ENCODE measurements around the gene MS4A6E. TPM values are rescaled to one million over a fixed set of nuclear protein-coding genes. Genes with fewer than 3 reads are reported as not detected.

Gene MS4A6E
- total RNA-seq, 1 donor from 2014 or later, result not detected

GRCh38 chr11:60328460-60328859, 1.4 kb downstream of the MS4A6E start:
- Histone ChIP-seq H3K4me3 (ENCODE audit: low read depth, low read length) (no peak overlapping the region), H3K36me3 (ENCODE audit: control insufficient read depth, insufficient read depth, low read length) (no peaks in the 10 kb centered on the region), H3K27me3 (ENCODE audit: control insufficient read depth, insufficient read depth, low read length) (no peaks in the 10 kb centered on the region)
- no peak for DNase-seq (ENCODE audit: low read depth)
- TF ChIP-seq, protein P1, sequence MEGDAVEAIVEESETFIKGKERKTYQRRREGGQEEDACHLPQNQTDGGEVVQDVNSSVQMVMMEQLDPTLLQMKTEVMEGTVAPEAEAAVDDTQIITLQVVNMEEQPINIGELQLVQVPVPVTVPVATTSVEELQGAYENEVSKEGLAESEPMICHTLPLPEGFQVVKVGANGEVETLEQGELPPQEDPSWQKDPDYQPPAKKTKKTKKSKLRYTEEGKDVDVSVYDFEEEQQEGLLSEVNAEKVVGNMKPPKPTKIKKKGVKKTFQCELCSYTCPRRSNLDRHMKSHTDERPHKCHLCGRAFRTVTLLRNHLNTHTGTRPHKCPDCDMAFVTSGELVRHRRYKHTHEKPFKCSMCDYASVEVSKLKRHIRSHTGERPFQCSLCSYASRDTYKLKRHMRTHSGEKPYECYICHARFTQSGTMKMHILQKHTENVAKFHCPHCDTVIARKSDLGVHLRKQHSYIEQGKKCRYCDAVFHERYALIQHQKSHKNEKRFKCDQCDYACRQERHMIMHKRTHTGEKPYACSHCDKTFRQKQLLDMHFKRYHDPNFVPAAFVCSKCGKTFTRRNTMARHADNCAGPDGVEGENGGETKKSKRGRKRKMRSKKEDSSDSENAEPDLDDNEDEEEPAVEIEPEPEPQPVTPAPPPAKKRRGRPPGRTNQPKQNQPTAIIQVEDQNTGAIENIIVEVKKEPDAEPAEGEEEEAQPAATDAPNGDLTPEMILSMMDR (IDR thresholded peaks at IDR 0.05; ENCODE audit: insufficient read depth, low read length, poor library complexity, severe bottlenecking), result no peak

- Histone ChIP-seq H3K36me3 (ENCODE audit: control insufficient read depth, insufficient read depth, low read length) (no peaks in the 10 kb centered on the region), H3K4me3 (ENCODE audit: low read depth, low read length) (no peak overlapping the region), H3K27me3 (ENCODE audit: control insufficient read depth, insufficient read depth, low read length) (no peaks in the 10 kb centered on the region)
- TF ChIP-seq, protein P1 (IDR thresholded peaks at IDR 0.05; ENCODE audit: insufficient read depth, low read length, poor library complexity, severe bottlenecking), result no peak
- no peak for DNase-seq (ENCODE audit: low read depth)
Measured at GRCh38 chr11:60332846-60333245, 5.8 kb downstream of the MS4A6E start.

DNA sequence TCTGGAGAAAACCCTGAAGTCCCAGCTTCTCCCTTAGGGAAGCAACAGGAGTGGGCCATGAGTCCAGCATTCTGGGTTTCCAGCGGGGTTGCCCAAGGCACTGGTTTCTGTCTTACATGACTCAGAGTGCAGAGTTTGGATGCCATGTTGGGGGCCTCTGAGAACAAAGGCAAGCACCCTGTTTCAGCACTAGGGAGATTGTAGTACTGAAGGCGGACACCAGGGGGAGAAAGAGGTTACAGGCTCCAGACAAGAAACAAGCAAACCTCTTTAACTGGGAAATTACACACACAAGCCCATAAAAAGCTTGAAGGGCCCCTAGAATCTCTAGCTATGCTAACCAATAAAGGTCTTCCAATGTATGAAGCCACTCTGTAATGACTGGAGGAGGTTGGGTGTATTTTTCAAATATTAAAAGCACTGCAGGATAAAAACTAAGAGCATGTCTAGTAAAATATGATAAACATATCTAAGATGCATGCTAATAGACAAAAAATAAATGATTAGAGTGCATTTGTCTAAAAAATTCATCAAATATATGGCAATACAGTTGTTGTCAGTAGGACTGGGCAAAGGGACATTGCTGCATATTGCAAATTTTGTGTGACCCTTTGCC, 7.1 kb downstream of the MS4A6E start:
- TF ChIP-seq, protein P1 (IDR thresholded peaks at IDR 0.05; ENCODE audit: insufficient read depth, low read length, poor library complexity, severe bottlenecking), result peak; percentile 82
- H3K4me3 ChIP-seq (ENCODE audit: low read depth, low read length), result no peak overlapping the region
- no peak for DNase-seq (ENCODE audit: low read depth)
- no peaks in the 10 kb centered on the region for H3K36me3 ChIP-seq (ENCODE audit: control insufficient read depth, insufficient read depth, low read length)
- no peaks in the 10 kb centered on the region for H3K27me3 ChIP-seq (ENCODE audit: control insufficient read depth, insufficient read depth, low read length)

DNA sequence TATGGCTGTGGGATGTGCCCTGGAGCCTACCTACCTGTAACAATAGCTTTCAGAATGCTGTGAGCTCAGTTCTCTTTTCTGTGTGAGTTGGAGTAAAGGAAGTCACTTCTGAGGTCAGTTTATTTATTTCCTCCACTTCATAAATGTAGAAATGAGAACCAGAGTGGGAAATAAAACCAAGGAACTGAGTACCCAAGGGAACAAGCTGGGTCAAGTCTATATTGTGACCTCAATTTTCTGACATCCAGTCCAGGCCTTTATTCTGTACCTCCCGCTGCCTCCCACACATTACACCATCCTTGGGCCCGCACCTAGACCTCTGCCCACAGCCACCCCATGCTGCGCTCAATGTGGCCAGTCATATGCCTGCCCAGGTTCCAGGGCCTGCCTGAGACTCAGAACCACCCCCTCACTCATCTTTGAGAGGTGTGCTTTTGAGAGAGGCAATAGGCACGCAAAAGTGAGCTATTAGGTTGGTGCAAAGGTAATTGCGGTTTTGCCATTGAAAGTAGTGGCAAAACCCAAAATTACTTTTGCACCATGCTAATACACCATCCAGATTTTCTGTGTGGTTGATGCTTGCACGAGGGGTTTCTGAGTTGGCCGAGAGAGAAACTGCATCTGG, 9.8 kb downstream of the MS4A6E start:
- Histone ChIP-seq H3K36me3 (ENCODE audit: control insufficient read depth, insufficient read depth, low read length) (no peaks in the 10 kb centered on the region), H3K4me3 (ENCODE audit: low read depth, low read length) (no peak overlapping the region), H3K27me3 (ENCODE audit: control insufficient read depth, insufficient read depth, low read length) (no peaks in the 10 kb centered on the region)
- TF ChIP-seq, protein P1 (IDR thresholded peaks at IDR 0.05; ENCODE audit: insufficient read depth, low read length, poor library complexity, severe bottlenecking), result no peak
- DNase-seq (ENCODE audit: low read depth), result no peak

DNA sequence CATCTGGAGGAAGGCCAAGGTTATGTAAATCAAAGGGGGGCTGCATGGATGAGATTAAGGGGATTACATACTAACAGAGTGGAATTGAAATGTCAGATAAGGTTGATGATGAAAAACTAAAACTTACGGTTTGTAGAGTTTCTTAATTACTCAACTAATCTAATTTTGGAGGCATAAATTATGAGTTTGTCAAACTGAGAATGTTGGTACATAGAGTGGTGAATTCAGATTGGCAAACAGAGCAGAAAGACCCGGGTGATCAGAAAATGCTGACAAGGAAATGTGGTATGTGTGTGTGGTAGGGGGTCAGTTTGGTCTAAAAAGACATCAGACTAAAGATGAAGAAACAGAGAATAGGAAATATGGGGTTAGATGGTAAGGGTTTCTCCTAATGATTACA, 11.0 kb downstream of the MS4A6E start:
- no peaks in the 10 kb centered on the region for H3K36me3 ChIP-seq (ENCODE audit: control insufficient read depth, insufficient read depth, low read length)
- no peak overlapping the region for H3K4me3 ChIP-seq (ENCODE audit: low read depth, low read length)
- DNase-seq (ENCODE audit: low read depth), result no peak
- no peaks in the 10 kb centered on the region for H3K27me3 ChIP-seq (ENCODE audit: control insufficient read depth, insufficient read depth, low read length)
- TF ChIP-seq, protein P1 (IDR thresholded peaks at IDR 0.05; ENCODE audit: insufficient read depth, low read length, poor library complexity, severe bottlenecking), result no peak

DNA sequence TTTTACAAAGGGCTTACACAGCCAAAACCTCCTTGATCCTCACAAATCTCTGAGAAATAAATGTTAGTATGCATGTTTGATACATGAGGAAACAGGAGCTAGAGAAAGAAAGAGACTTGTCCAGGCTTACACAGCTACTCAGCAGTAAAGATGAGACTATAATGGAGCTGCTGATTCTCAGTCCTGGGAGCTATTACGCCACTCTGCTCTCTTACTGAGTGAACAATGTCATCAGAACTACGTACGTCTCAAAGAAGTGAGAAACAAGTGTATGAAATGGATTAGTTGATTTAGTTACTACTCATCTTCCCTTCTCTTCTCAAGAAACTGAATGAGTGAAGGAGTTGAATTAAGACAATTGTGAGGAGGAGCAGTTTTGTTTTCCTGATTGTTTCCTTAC, 12.3 kb downstream of the MS4A6E start:
- Histone ChIP-seq H3K27me3 (ENCODE audit: control insufficient read depth, insufficient read depth, low read length) (no peaks in the 10 kb centered on the region), H3K4me3 (ENCODE audit: low read depth, low read length) (no peak overlapping the region), H3K36me3 (ENCODE audit: control insufficient read depth, insufficient read depth, low read length) (no peaks in the 10 kb centered on the region)
- TF ChIP-seq, protein P1 (IDR thresholded peaks at IDR 0.05; ENCODE audit: insufficient read depth, low read length, poor library complexity, severe bottlenecking), result no peak
- no peak for DNase-seq (ENCODE audit: low read depth)

Data from kidney epithelial cell (primary cell).